WTC11 (cell line): ENCODE data around the gene DISC1. TPM values are rescaled to one million over a fixed set of nuclear protein-coding genes. Genes with fewer than 3 reads are reported as not detected.
"Not testable (repeated sequence)": the region's sequence is repeated elsewhere in the genome, so short reads cannot be mapped to it uniquely, and the experiment has no call there.

Experiments
- ATAC-seq: fragments of 200-7000 bp; cut with Tn5 transposase; 2 replicates; pipeline ENCODE4 v1.10.0; 2021; ENCODE audit warnings: mild to moderate bottlenecking, moderate library complexity
- CTCF ChIA-PET: fragments of 300-600 bp; sonication (Branson Sonifier 250); formaldehyde crosslinking; loops from one replicate; lab custom pipeline; 2021; ENCODE audit warnings: antibody characterized with exemption; lab: Charles Lee
- POLR2A ChIA-PET: fragments of 350-600 bp; sonication (Branson Sonifier 250); formaldehyde crosslinking; loops from one replicate; lab custom pipeline; 2021; ENCODE audit warnings: antibody characterized with exemption; lab: Charles Lee
- DNase-seq: peaks from one replicate; pipeline ENCODE4 v3.0.0; 2021; ENCODE audit warnings: low spot score
- H3K27ac Mint-ChIP-seq: 2 replicates; pipeline ENCODE4 v1.8.0; 2021; ENCODE audit warnings: mixed read lengths
- H3K27me3 Mint-ChIP-seq: 2 replicates; pipeline ENCODE4 v1.8.0; 2021; ENCODE audit warnings: low read depth, mild to moderate bottlenecking, moderate library complexity, mixed read lengths
- H3K36me3 Mint-ChIP-seq: 2 replicates; pipeline ENCODE4 v1.8.0; 2021; ENCODE audit warnings: mixed read lengths
- H3K4me1 Mint-ChIP-seq: 2 replicates; pipeline ENCODE4 v1.8.0; 2022; ENCODE audit warnings: mixed read lengths
- H3K4me3 Mint-ChIP-seq: 2 replicates; pipeline ENCODE4 v1.8.0; 2021; ENCODE audit warnings: mild to moderate bottlenecking, moderate library complexity, mixed read lengths
- H3K9me3 Mint-ChIP-seq: 2 replicates; pipeline ENCODE4 v1.8.0; 2021; ENCODE audit warnings: mixed read lengths
- ATF1 ChIP-seq: sonication (generic); formaldehyde crosslinking; IDR thresholded peaks from 2 replicates; pipeline ENCODE4 v1.8.1; 2023; ENCODE audit warnings: mild to moderate bottlenecking, moderate library complexity, missing genetic modification reagents
- ATF2 ChIP-seq: sonication (generic); formaldehyde crosslinking; IDR thresholded peaks from 2 replicates; pipeline ENCODE4 v1.8.1; 2022; ENCODE audit warnings: low read depth, missing genetic modification reagents, borderline replicate concordance
- CBFB ChIP-seq: sonication (generic); formaldehyde crosslinking; IDR thresholded peaks from 2 replicates; pipeline ENCODE4 v1.8.1; 2022; ENCODE audit warnings: mild to moderate bottlenecking, low read depth, missing genetic modification reagents
- CDX4 ChIP-seq: fragments of 250-450 bp; sonication (Bioruptor Pico); IDR thresholded peaks from 2 replicates; pipeline ENCODE4 v1.9.0; 2021; ENCODE audit warnings: moderate library complexity, mild to moderate bottlenecking, inconsistent platforms, borderline replicate concordance
- E2F1 ChIP-seq: sonication (generic); formaldehyde crosslinking; IDR thresholded peaks from 2 replicates; pipeline ENCODE4 v1.8.0; 2022; ENCODE audit warnings: mild to moderate bottlenecking, missing genetic modification reagents
- E2F5 ChIP-seq: sonication (generic); formaldehyde crosslinking; IDR thresholded peaks from 2 replicates; pipeline ENCODE4 v1.8.1; 2022; ENCODE audit warnings: mild to moderate bottlenecking, moderate library complexity, missing genetic modification reagents
- ESRRA ChIP-seq: sonication (generic); formaldehyde crosslinking; IDR thresholded peaks from 2 replicates; pipeline ENCODE4 v1.8.1; 2022; ENCODE audit warnings: mild to moderate bottlenecking, missing genetic modification reagents, borderline replicate concordance
- ETV6 ChIP-seq: sonication (generic); formaldehyde crosslinking; IDR thresholded peaks from 2 replicates; pipeline ENCODE4 v1.8.1; 2022; ENCODE audit warnings: mild to moderate bottlenecking, missing genetic modification reagents
- JUN ChIP-seq: sonication (generic); formaldehyde crosslinking; IDR thresholded peaks from 2 replicates; pipeline ENCODE4 v1.8.0; 2023; ENCODE audit warnings: mild to moderate bottlenecking, missing genetic modification reagents
- NFATC4 ChIP-seq: fragments of 250-450 bp; sonication (Bioruptor Pico); IDR thresholded peaks from 2 replicates; pipeline ENCODE4 v1.9.0; 2021; ENCODE audit warnings: mild to moderate bottlenecking
- NFYB ChIP-seq: sonication (generic); formaldehyde crosslinking; conservative IDR thresholded peaks from 2 replicates; pipeline ENCODE4 v1.8.0; 2022; ENCODE audit warnings: low read depth, missing genetic modification reagents
- PRRX2 ChIP-seq: fragments of 250-450 bp; sonication (Bioruptor Pico); IDR thresholded peaks from 2 replicates; pipeline ENCODE4 v1.8.0; 2021; ENCODE audit warnings: mild to moderate bottlenecking
- RELA ChIP-seq: sonication (generic); formaldehyde crosslinking; IDR thresholded peaks from 2 replicates; pipeline ENCODE4 v1.8.1; 2022; ENCODE audit warnings: missing genetic modification reagents, mild to moderate bottlenecking, borderline replicate concordance
- SMAD3 ChIP-seq: sonication (generic); formaldehyde crosslinking; IDR thresholded peaks from 2 replicates; pipeline ENCODE4 v1.8.0; 2022; ENCODE audit warnings: missing genetic modification reagents, mild to moderate bottlenecking, borderline replicate concordance
- SP1 ChIP-seq: sonication (generic); formaldehyde crosslinking; conservative IDR thresholded peaks from 2 replicates; pipeline ENCODE4 v1.8.1; 2022; ENCODE audit warnings: missing genetic modification reagents
- TCF7 ChIP-seq: sonication (generic); formaldehyde crosslinking; IDR thresholded peaks from 2 replicates; pipeline ENCODE4 v1.8.0; 2022; ENCODE audit warnings: mild to moderate bottlenecking, low read depth, missing genetic modification reagents, moderate library complexity
- TP53 ChIP-seq: sonication (generic); formaldehyde crosslinking; IDR thresholded peaks from 2 replicates; pipeline ENCODE4 v1.8.1; 2023; ENCODE audit warnings: mild to moderate bottlenecking, missing genetic modification reagents
- ZNF121 ChIP-seq: sonication (generic); formaldehyde crosslinking; IDR thresholded peaks from 2 replicates; pipeline ENCODE4 v1.8.0; 2023; ENCODE audit warnings: missing genetic modification reagents
- ZNF317 ChIP-seq: sonication (generic); formaldehyde crosslinking; IDR thresholded peaks from 2 replicates; pipeline ENCODE4 v1.8.1; 2023; ENCODE audit warnings: low read depth, mild to moderate bottlenecking, moderate library complexity, missing genetic modification reagents, borderline replicate concordance
- ZNF423 ChIP-seq: fragments of 250-450 bp; sonication (Bioruptor Pico); IDR thresholded peaks from 2 replicates; pipeline ENCODE4 v2.1.2; 2022; ENCODE audit warnings: mild to moderate bottlenecking, moderate library complexity
- total RNA-seq: library from RNA; stranded (reverse); gene quantifications from 3 replicates; pipeline ENCODE4 v1.2.3, GENCODE V29; 2021
- TF ChIP-seq, protein P1 (sequence below): sonication (generic); formaldehyde crosslinking; IDR thresholded peaks from 2 replicates; pipeline ENCODE4 v1.8.0; 2022; ENCODE audit warnings: mild to moderate bottlenecking, missing genetic modification reagents
- TF ChIP-seq, protein P2 (sequence below): fragments of 250-450 bp; sonication (Bioruptor Pico); IDR thresholded peaks from 2 replicates; pipeline ENCODE4 v1.9.0; 2021; ENCODE audit warnings: mild to moderate bottlenecking, borderline replicate concordance

Gene DISC1
- total RNA-seq, 1 experiment from 2014 or later = 5.5 TPM

DNA sequence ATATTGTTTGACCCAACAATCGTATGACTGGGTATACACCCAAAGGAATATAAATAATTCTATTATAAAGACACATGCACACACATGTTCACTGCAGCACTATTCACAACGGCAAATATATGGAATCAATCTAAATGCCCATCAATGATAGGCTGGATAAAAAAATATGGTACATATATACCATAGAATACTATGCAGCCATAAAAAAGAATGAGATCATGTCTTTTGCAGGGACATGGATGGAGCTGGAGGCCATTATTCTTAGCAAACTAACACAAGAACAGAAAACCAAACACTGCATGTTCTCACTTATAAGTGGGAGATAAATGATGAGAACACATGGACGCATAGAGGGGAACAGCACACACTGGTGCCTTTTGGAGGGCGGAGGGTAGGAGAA, 1.5 kb upstream of the DISC1 start:
- H3K4me3 Mint-ChIP-seq, H3K36me3 Mint-ChIP-seq, CTCF ChIA-PET, H3K27ac Mint-ChIP-seq, DNase-seq, POLR2A ChIA-PET, ATAC-seq, H3K9me3 Mint-ChIP-seq: not testable (repeated sequence)
- Mint-ChIP-seq H3K27me3 (peaks cover 62% of the 10 kb centered on the region), H3K4me1 (peaks cover 12% of the 10 kb centered on the region)

DNA sequence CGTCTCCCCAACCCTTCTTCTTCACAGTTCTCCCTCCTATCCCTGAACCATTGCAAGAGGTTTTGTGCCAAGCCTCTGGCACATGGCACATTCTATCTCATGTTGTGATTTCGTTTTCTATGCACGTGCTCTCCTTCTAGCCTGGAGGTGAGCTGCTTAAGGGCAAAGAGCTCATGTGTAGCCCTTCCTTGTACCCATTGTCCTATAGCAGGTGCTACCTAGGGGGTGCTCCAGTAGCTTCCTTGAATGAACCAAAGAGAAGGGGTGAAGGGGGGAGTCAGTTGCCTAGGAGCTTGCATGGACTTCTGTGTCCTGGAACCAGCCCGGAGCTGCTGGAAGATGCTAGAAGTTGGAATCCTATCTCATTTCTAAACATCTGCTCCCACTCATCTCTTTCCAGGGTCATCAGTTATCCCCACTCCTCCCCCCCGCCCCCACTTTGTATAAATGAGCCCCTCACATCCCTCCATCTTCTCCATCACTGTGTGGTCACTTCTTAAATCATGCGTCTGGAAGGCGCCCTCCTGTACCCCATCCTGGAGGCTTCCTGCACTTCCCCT, 535 bp upstream of the DISC1 start:
- H3K27me3 Mint-ChIP-seq = peaks cover 52% of the 10 kb centered on the region
- TF ChIP-seq ZNF121 (no peak), ETV6 (CRISPR knock-in tag) (no peak), PRRX2 (CRISPR knock-in tag) (no peak), E2F1 (CRISPR knock-in tag) (no peak), JUN (CRISPR knock-in tag) (no peak), ZNF423 (CRISPR knock-in tag) (no peak), ATF1 (CRISPR knock-in tag) (no peak), ESRRA (CRISPR knock-in tag) (no peak), NFATC4 (no peak), CDX4 (CRISPR knock-in tag) (no peak), RELA (CRISPR knock-in tag) (no peak)
- TF ChIP-seq, protein P1, sequence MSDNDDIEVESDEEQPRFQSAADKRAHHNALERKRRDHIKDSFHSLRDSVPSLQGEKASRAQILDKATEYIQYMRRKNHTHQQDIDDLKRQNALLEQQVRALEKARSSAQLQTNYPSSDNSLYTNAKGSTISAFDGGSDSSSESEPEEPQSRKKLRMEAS = no peak
- TF ChIP-seq, all 79 proteins: peak for 0
- peaks cover 12% of the 10 kb centered on the region for H3K4me1 Mint-ChIP-seq
- ChIA-PET CTCF (interaction anchor here (0.6 to 1.7 kb wide), 3 partner anchors 10 to 96 kb away, joined by 3 to 6 read pairs (median 3); no protein-coding TSS in a partner anchor), POLR2A (no interaction called here)
- DNase-seq = no peak
- no peaks in the 10 kb centered on the region for H3K9me3 Mint-ChIP-seq
- H3K4me3 Mint-ChIP-seq = peak overlapping the region; percentile 84
- no peaks in the 10 kb centered on the region for H3K36me3 Mint-ChIP-seq
- H3K27ac Mint-ChIP-seq = no peak overlapping the region
- ATAC-seq = peak; percentile 5; the same call in 1 of the 2 replicates

DNA sequence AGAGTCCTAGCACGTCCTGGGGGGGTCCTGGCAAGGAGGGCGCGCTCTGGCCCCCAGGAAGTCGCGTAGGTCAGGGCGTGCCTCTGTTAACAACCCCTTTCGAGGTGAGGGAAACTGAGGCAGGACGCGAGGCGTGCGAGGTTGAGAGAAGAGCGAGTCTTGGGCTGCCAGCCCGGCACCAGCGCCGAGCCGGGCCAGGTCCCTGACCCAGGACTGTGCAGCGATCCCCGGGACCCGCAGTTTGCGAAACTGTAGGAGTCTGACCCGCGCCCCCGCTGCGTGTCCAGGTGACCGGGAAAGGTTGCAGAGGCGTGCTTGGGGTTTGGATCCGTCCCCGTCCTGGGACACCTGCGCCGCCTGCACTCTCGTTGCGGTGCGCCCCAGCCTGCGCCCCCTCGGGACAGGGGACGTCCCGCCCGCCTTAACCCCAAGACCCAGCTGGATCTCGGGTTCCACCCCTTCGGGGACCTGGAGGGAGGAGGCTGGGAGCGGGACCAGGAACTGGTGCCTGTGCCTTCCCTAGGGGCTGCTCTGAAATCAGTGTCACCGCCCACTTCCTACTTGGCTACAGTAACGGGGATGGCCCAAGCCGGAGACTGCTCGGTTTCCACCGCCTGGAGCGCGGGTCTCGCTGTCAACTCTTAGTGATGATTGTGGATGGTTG, 493 bp downstream of the DISC1 start:
- ChIA-PET POLR2A (interaction anchor here (0.7 kb wide), 1 partner anchor 604 kb away, joined by 3 read pairs; no protein-coding TSS in a partner anchor), CTCF (interaction anchor here (0.7 to 1.7 kb wide), 3 partner anchors 11 to 1274 kb away, joined by 3 to 6 read pairs (median 3); no protein-coding TSS in a partner anchor)
- Mint-ChIP-seq H3K4me3 (peak overlapping the region; percentile 84), H3K27ac (no peak overlapping the region), H3K27me3 (peaks cover 42% of the 10 kb centered on the region), H3K36me3 (no peaks in the 10 kb centered on the region), H3K9me3 (no peaks in the 10 kb centered on the region), H3K4me1 (peaks cover 12% of the 10 kb centered on the region)
- ATAC-seq (peak; percentile 88), DNase-seq (peak; percentile 72)
- TF ChIP-seq SMAD3 (no peak), CBFB (CRISPR knock-in tag) (0 out of 2 replicates have a peak, but pooled peaks have one; percentile 77), ETV6 (CRISPR knock-in tag) (peak; percentile 74; the same call in 1 of the 2 replicates), TCF7 (CRISPR knock-in tag) (no peak), SP1 (CRISPR knock-in tag) (peak; percentile 50), ZNF317 (no peak), NFYB (CRISPR knock-in tag) (no peak), TP53 (peak; percentile 69; the same call in 1 of the 2 replicates), ATF2 (no peak), E2F5 (CRISPR knock-in tag) (peak; percentile 23; the same call in 1 of the 2 replicates), RELA (CRISPR knock-in tag) (no peak)
- TF ChIP-seq, protein P2, sequence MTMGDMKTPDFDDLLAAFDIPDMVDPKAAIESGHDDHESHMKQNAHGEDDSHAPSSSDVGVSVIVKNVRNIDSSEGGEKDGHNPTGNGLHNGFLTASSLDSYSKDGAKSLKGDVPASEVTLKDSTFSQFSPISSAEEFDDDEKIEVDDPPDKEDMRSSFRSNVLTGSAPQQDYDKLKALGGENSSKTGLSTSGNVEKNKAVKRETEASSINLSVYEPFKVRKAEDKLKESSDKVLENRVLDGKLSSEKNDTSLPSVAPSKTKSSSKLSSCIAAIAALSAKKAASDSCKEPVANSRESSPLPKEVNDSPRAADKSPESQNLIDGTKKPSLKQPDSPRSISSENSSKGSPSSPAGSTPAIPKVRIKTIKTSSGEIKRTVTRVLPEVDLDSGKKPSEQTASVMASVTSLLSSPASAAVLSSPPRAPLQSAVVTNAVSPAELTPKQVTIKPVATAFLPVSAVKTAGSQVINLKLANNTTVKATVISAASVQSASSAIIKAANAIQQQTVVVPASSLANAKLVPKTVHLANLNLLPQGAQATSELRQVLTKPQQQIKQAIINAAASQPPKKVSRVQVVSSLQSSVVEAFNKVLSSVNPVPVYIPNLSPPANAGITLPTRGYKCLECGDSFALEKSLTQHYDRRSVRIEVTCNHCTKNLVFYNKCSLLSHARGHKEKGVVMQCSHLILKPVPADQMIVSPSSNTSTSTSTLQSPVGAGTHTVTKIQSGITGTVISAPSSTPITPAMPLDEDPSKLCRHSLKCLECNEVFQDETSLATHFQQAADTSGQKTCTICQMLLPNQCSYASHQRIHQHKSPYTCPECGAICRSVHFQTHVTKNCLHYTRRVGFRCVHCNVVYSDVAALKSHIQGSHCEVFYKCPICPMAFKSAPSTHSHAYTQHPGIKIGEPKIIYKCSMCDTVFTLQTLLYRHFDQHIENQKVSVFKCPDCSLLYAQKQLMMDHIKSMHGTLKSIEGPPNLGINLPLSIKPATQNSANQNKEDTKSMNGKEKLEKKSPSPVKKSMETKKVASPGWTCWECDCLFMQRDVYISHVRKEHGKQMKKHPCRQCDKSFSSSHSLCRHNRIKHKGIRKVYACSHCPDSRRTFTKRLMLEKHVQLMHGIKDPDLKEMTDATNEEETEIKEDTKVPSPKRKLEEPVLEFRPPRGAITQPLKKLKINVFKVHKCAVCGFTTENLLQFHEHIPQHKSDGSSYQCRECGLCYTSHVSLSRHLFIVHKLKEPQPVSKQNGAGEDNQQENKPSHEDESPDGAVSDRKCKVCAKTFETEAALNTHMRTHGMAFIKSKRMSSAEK = no peak
